HG03439 (cell line): ENCODE results near the gene GNAT1.

Experiments used
- ATAC-seq: cut with Tn5 transposase; IDR thresholded peaks from one replicate; pipeline ENCODE4 v1.9.1; 2021; ENCODE audit warnings: mild to moderate bottlenecking, moderate library complexity; ENCODE audit not compliant: unreplicated experiment

The GNAT1 gene

DNA sequence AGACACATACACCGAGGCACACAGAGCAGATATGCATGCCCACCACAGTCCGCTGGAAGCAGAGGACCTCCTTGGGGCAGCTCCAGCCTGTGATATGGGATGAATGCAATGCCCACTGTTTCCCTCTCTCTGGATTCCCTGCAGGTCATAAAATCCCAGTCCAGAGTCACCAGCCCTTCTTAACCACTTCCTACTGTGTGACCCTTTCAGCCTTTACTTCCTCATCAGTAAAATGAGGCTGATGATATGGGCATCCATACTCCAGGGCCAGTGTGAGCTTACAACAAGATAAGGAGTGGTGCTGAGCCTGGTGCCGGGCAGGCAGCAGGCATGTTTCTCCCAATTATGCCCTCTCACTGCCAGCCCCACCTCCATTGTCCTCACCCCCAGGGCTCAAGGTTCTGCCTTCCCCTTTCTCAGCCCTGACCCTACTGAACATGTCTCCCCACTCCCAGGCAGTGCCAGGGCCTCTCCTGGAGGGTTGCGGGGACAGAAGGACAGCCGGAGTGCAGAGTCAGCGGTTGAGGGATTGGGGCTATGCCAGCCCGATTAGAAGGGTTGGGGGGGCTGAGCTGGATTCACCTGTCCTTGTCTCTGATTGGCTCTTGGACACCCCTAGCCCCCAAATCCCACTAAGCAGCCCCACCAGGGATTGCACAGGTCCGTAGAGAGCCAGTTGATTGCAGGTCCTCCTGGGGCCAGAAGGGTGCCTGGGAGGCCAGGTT lies at the start of gene GNAT1:
Gene GNAT1 (plus strand): TSS at position 675 of the 725 bp plus-strand sequence. CDS start 116 bp downstream, outside the sequence.
- no peak for ATAC-seq

DNA sequence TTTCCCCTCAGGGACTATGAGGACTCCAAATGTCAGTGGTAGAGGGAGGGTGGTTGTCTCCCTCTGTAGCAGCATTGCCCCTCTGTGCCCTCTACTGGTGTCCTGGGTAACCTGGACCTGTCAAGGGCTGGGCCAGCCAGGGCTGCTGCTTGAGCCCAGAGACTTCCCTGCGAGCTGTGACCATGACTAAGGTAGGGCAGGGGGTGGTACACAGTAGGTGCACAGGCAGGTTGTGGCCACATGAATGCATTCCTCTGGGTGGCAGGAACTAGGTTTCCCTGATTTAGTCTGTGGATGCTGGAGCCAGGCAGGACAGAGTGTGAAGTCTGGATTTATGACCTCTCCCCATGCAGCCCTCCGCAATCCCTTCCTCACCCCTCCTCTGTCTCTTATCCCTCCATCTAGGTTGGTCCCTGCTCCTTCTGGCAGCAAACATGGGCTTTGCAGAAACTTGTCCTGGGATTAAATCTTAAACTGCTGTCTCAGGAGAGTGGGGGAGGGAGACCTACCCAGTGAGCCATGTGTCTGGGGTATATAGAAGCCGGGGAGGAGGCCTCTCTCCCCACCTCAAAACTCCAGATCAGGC lies 45.0 kb upstream of the GNAT1 start:
- ATAC-seq, result no peak

DNA sequence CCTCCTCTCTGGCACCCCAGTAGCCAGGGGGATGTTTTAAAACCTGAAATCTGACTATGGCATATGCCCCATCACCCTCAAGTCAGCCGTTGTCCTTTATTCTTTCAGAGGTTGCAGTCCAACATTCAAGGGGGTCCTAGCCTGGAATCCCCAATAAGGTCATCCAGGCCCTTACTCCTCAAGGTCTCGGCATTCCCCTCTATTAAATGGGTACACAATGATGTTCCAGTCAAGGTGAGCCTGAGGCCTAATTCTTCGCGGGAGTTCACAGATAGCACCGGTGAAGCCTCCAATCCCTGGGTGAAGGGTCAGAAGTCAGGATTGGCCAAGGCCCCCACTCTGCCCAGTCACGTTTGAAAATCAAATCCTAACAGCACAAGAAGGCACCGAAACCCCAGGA lies 44.4 kb upstream of the GNAT1 start:
- no peak for ATAC-seq

DNA sequence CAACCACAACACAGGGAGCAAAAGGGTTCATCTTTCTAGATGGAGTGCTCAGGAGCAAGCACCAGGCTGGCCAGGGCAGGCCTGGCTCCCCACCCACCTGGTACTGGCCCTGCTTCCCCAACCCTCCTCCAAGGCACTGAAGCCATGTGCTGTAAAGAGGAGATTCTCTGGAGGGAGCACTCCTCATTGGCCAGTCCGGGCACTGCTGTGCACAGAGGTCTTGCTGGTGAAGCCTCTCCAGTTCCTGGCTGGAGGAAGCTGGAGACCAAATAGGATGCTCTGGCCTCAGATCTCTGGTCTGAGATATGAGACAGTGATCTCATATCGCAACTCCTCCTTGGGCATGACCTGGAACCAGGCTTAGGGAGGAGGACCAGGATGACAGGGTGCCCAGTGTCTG lies 44.0 kb upstream of the GNAT1 start:
- ATAC-seq, result no peak

DNA sequence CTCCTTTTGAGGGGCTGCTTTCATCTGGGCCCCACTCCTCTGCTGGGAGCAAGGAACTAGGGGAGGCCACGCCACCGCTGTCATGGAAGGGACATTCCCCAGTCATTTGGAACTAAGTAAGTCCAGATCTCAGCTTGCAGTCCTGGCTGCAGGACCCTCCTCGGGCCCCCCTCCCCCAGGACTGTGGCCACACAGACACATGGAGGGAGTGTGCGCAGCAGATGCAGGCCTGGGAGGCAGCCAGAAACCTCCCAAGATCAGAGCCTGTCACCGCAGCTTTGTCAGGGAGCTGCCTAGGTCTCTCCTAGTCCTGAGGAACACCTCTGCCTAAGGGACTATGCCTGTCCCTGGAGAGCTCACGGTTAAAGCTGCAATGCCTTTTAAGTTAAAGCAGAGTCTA lies 43.5 kb upstream of the GNAT1 start:
- no peak for ATAC-seq

DNA sequence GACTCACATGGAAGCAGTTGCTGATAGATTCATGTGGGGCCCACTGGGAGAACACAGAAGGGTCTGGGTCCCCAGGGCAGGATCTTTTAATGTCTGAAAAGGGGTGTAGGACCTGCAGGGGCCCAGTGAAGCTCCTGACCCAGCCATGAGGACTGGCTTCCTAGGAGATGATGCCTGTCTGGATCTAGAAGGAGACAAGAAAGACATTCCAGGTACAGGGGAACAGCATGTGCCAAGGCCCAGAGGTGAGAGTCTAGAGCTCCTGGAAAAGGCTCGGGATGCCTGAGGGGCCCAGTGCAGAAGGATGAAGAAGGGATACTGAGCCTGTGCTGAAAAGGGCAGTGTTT lies 41.0 kb upstream of the GNAT1 start:
- no peak for ATAC-seq

DNA sequence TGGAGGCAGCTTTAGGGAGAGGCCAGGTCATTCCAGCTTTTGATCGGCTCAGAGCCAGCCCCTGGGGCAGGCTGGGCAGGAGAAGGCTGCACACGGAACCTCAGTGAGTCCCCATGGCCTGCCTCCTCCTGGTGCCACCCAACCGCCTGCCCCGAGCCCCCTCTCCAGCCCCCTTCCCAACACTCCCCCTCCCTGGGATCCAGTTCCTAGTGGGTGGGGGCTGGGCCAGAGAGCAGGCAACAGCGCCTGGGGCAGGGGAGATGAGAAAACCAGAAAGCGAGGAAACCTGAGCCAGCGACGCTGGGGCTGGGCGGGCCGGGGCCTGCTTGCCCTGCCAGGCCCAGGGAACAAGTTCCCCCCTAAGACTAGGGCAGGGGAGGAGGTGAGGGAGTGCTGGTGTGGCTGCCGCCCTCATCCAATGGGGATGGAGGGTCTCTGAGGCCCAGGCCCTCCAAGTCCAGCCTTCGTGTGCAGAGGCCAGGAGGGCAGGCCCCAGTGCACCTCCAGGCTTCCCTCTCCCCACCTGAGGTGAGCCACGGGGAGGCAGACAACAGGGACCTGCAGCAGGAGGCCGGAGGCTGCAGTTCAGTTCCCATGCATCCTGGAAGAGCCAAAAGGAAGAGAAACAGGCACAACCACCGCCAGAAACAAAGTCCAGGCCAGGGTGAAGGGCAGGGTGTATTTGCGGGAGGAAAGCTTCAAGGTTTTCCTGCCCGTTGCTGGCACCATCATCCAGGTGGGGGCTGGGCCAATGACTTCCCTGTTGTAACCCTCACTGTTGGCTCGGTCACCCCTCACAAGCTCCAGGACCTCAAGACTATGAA lies 40.3 kb upstream of the GNAT1 start:
- no peak for ATAC-seq

DNA sequence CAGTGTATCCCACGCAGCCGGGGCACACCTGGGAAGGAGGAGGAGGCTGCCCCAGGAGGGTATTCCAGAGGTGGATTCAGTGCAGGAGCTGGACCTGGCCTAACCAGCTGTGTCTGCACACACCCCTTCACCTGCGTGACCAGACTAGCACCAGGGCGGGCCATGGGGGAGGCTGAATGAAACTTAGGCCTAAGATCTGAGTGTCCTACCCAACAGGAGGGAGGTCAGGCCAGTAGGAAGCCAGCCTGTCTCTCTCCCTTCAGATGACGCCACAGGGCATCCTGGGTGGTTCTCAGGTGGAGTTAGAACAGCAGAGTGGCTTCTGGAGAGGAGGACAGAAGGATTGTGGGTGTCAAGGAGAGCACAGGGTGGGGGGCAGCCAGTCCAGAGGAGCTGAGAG lies 39.7 kb upstream of the GNAT1 start:
- ATAC-seq, result no peak

DNA sequence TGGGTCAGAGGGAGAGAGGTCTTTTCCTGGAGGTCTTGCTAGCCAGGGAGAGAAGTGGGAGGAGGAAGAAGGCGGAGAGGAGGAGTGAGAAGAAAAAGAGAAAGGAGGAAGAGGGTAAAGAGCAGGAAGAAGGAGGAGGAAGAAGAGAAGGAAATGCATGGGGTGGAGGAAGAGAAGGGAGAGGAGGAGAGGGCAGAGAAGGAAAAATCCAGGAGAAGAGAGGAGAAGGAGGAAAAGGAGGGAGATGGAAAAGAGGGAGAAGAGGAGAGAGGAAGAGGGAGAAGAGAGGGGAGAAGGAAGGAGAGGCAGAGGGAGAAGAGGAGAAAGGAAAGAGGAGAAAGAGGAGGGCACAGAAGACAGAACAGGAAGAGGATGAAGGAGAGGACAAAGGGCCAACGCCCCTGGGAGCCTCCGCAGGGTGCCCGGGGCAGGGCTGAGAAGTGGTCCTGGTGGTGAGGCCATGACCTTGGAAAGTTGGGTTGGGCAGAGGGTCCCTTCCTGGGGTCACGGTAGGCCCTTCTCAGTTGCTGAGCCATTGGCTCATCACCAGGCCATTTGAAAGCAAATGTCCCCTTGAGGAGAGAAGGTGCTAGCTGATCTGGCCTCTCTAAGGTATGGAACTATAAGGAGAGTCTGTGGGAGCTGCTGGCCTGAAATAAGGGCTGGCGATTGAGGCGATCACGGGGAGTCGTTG lies 37.5 kb upstream of the GNAT1 start:
- no peak for ATAC-seq

DNA sequence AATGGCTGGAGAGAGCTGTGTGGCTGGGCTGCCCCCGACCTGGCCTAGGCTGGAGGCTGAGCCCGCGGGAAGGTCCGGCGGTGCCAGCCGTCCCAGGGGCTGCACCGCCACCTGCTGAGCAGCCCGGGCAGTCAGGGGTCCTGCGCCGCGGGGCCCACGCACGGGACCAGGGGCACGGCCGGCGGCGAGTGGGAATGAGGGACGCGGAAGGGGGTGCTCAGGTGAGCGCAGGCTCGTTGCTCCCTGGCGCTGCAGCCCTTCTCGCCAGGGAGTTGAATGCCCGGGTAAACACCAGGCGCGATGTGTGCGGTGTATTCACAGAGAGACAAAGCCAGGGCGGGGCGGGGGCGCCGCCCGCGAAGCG lies 37.0 kb upstream of the GNAT1 start:
- peak; percentile 10 for ATAC-seq

DNA sequence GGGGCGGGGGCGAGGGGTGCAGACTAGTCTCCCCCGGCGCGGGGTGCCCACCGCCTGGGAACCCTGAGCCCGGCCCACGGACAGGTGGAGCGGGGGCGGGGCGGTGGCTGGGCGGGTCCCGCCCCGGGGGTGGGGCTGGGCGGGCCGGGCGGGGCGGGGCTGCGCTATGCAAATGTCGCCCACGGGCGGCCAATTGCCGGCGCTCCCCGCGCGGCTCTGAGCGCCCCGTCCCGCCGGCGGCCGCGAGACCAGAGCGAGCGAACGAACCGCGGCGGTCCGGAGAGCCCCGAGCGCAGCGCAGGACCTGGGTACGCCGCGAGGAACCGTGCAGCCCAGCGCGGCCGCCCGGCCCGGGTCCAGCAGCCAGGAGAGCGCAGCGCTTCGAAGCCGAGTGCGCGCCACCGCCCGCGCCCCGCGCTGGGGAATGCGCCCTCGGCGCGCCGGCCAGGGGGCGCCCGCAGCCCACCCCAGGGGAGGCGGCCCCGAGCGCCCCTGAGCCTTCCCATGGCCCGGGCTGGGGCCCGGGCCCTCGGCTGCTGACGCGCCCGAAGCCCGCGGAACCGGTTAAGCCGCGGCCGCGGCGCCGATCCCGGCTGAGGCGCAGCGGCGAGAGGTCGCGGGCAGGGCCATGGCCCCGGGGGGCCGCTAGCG lies 36.4 kb upstream of the GNAT1 start, which contains the start of gene SEMA3F:
Gene SEMA3F (plus strand): TSS at position 485 of the 651 bp plus-strand sequence. CDS start 4,299 bp downstream, outside the sequence.
- ATAC-seq, result peak; percentile 67

DNA sequence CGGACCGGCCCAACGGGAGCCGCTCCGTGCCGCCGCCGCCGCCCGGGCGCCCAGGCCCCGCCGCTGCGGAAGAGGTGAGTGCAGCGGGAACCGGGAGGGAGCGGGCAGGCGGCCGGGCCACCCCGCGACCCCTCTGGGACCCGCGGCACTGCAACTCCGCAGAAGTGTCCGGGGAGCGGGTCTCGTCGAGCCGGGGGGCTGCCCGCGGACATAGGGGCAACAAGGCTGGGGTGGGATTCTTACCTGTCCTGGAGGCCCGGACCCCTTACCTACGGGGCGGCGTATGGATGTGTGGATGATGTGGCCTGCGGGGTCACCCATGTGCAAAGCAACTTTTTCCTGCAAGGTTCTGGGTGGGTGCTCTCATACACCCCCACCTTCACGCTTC lies 35.9 kb upstream of the GNAT1 start:
- no peak for ATAC-seq

DNA sequence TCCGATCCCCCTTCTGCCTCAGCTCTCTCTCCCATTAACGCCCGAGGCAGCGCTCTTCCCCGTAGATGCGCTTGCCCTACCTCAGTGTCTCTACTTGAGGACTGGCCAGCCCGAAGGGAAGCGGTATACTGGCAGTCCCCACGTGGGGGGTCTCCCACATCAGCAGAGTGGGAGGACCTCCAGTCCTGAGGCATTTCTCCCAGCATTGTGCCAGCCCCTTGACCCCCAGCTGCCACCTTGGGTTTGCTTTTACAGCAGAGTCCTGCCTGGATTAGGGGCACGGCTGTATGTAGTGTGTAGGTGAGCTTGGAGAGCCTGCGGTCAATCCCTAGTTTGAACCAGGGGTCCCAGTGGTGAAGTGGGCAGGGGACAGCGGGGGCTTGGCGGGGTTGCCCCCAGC lies 35.5 kb upstream of the GNAT1 start:
- no peak for ATAC-seq

DNA sequence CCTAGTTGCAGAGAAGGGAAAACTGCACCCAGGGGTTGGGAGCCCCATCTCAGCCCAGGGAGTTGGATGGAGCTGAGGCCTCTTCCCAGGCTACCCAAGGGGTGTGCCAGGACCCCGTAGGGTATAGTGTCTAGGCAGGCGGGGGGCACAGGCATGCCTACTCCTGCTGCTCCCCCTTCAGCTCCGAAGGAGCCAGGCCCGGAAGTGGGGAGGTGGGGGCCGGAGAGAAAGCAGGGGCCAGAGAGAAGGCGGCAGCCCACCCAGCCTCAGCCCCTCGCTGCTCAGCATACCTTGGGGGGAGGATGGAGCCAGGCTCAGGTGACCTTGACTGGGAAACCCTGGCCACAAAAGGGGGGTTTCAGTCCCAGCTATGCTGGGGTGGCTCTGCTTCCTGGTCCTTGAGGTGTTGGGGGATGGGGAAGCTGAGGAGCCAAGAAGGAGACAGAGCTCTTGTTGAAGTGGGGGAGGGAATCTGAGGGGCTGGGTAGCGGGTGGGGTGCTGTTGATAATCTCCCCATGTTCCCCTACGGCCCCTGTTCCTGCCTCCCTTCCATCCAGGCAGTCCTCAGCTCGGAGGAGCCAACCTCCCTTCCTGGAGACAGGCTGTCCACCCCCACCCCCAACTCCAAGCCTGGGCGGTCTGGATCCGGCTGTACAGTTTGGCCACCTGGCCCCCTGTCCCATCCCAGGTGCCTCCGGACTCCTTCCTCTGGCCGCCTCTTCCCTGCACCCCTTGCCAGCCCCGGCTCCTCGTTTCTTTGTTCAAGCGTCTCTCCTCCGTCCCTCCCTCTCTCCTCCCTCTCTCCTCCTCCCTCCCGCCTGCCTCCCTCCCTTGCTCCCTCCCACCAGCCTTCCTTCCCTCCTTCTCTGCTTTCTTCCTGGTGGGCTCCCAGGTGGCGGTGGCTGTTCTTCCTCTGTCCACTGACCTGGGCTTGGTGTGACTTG lies 34.6 kb upstream of the GNAT1 start:
- no peak for ATAC-seq

DNA sequence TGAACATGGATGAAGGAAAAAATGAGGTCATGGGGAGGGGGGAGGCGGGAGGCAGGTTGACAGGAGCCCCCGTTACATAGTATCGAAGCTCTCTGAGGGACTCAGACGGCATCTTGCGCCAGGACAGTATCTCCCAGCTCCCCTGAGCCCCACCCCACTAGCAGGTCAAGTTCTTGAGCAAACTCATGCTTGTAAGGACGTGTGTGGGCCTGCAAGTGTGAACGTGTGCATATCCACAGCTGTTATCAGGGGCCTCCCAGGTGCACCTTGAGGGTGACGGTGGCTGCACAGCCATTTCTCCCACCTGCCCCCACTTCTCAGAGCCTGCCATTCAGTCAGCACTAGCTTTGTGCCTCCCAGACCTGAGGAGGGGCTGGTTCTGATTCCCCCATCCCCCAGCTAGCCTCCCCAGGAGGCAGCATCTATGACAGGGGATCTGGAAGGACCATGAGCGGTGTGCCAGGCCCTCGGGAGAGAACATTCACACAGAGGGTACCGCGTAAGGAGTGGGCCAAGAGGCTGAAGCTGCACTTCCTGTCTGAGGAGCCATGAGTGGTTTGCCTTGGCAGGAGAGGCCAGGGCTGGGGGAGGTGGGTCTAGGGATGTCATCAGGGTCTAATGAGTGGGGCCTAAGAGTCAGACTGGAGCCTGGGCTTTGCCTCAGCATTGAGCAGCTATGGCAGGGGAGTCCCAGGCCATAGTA lies 33.4 kb upstream of the GNAT1 start:
- ATAC-seq, result no peak

DNA sequence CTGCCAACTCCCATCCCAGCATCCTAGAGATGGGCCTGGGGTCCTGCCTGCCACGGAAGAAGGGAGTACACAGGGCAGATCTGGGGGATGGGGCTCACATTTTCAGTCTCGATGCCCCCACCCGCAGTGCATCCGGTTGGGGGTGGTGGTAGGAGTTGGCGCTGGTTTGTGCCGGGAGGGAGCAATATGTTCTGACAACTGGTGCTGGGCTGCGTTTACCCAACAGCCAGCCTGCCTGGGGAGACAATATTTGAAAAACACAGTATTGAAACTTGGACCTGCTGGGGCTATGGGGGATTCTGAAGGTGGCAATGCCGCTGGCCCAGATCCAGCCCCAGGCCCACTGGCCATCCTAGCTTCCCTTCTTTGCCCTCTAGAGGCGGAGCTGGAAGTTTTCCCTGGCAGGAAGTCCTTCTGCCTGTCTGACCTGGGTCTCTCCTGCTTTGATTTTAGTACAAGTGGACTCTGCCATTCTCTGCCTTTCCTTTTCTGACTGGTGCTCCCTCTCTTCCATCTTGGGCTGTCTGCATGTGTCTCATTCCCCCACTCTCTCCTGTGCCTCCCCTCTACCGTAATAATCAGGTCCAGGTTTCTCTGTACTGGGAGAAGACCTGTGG lies 32.8 kb upstream of the GNAT1 start:
- no peak for ATAC-seq

DNA sequence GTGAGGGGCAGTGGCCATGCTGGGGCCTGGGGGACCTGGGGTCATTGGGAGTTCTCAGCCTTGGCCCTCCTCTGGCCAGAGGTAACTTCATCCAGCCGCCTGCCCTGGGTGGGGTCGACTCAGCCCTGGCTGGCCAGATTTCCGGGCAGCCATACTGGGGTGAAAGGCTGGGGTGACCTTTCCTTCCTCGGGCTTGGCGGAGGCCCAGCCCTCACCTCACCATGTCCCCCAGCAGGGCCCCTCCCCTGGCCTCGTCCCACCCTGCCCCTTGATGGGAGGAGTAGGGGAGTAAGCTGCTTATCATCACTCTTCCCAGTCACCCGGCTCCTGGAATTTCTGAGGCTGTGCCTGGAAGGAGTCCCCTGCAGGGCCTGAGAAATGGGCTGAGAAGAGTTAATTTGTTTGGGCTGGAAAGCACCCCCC lies 30.8 kb upstream of the GNAT1 start:
- no peak for ATAC-seq

DNA sequence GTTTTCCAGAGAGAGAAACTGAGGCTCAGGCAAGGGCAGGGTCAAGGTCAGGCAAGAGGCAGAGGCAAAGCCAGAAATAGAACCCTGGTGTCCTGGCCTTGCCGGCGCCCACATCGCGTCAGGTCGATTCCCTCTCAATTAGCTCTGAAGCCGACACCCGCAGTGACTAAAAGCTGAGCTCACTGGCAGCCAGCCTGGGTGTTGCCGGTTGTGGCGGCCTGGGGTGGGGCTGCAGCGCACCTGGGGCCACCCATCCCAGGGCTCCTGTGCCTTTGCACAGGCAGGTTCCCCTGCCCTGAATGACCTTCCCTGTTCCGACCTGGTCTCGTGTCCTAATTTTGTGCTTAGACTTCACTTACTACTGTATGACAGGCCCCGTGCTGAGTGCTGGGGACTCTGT lies 30.1 kb upstream of the GNAT1 start:
- ATAC-seq, result no peak
